GM19193 (cell line): ENCODE data around the gene SOCS4.
A peak's percentile ranks its signal among the peaks of the same experiment; 100 is the strongest.

Experiments used
- POLR2A ChIP-seq: IDR thresholded peaks from 4 replicates; pipeline ENCODE4 v1.6.1; 2011; ENCODE audit not compliant: insufficient read depth, insufficient read length; ENCODE audit errors: extremely low read depth

Gene SOCS4

GRCh38 chr14:55026793-55027561 is at the start of gene SOCS4, which contains the start of gene WDHD1:
TSS of gene SOCS4 (plus strand) at chr14:55027236. CDS start at chr14:55043042, 15,806 bp downstream.
TSS of gene WDHD1 (minus strand) at chr14:55027099. CDS start at chr14:55026787, 312 bp downstream.
- TF ChIP-seq POLR2A, result peak; percentile 85

- no peak for TF ChIP-seq POLR2A
Measured at GRCh38 chr14:54979039-54979438, 48.0 kb upstream of the SOCS4 start.

GRCh38 chr14:54981698-54982097 is 45.3 kb upstream of the SOCS4 start:
- TF ChIP-seq POLR2A, result no peak

GRCh38 chr14:54985156-54985555 is 41.9 kb upstream of the SOCS4 start:
- no peak for TF ChIP-seq POLR2A

- no peak for TF ChIP-seq POLR2A
Measured at GRCh38 chr14:55000381-55000780, 26.7 kb upstream of the SOCS4 start.

- TF ChIP-seq POLR2A, result no peak
Measured at GRCh38 chr14:55005071-55005470, 22.0 kb upstream of the SOCS4 start.

- no peak for TF ChIP-seq POLR2A
Measured at GRCh38 chr14:55015006-55015405, 12.0 kb upstream of the SOCS4 start.

- no peak for TF ChIP-seq POLR2A
Measured at GRCh38 chr14:55019968-55020554, 7.0 kb upstream of the SOCS4 start.

- no peak for TF ChIP-seq POLR2A
Measured at GRCh38 chr14:55025948-55026347, 1.1 kb upstream of the SOCS4 start.

- TF ChIP-seq POLR2A, result no peak
Measured at GRCh38 chr14:55026441-55026792, 619 bp upstream of the SOCS4 start.

- TF ChIP-seq POLR2A, result no peak
Measured at GRCh38 chr14:55028066-55028465, 1.0 kb downstream of the SOCS4 start.

GRCh38 chr14:55028476-55028875 is 1.4 kb downstream of the SOCS4 start:
- TF ChIP-seq POLR2A, result no peak

GRCh38 chr14:55031190-55031589 is 4.2 kb downstream of the SOCS4 start:
- no peak for TF ChIP-seq POLR2A

GRCh38 chr14:55038708-55039107 is 11.7 kb downstream of the SOCS4 start:
- no peak for TF ChIP-seq POLR2A

GRCh38 chr14:55043528-55043927 is 16.5 kb downstream of the SOCS4 start:
- no peak for TF ChIP-seq POLR2A

GRCh38 chr14:55045087-55045486 is 18.1 kb downstream of the SOCS4 start:
- no peak for TF ChIP-seq POLR2A
